Natural killer cell (primary cell): ENCODE data around the gene PRR16. TPM values are rescaled to one million over a fixed set of nuclear protein-coding genes. Genes with fewer than 3 reads are reported as not detected.

Source experiments
- ATAC-seq, 3 donors: fragments of 150-1000 bp in 2 of 3; fragments of 200-7000 bp in 1 of 3; cut with Tn5 transposase; 1 replicate in 1 of 3; 2 replicates in 2 of 3; pipeline ENCODE4 v1.10.0; 2021; ENCODE audit warnings: mild to moderate bottlenecking in 2 of 3, moderate library complexity in 2 of 3
- DNase-seq, 2 donors: peaks; one replicate each; pipeline versions ENCODE4 v3.0.0 to v3.0.0-alpha.2; 2013 to 2021; ENCODE audit warnings: mixed read lengths in 1 of 2
- H3K27ac ChIP-seq: one replicate; pipeline ENCODE4 v1.5.1; 2013; ENCODE audit warnings: mild to moderate bottlenecking, low read length
- H3K27me3 ChIP-seq: one replicate; pipeline ENCODE4 v1.6.1; 2013; ENCODE audit warnings: low read length; ENCODE audit not compliant: control insufficient read depth, insufficient read depth
- H3K36me3 ChIP-seq: one replicate; pipeline ENCODE4 v1.6.1; 2013; ENCODE audit warnings: low read length; ENCODE audit not compliant: control insufficient read depth, insufficient read depth
- H3K4me1 ChIP-seq: one replicate; pipeline ENCODE4 v1.6.1; 2013; ENCODE audit warnings: low read length; ENCODE audit not compliant: control insufficient read depth, insufficient read depth
- H3K4me3 ChIP-seq: one replicate; pipeline ENCODE4 v1.5.1; 2013; ENCODE audit warnings: low read length
- H3K9me3 ChIP-seq: one replicate; pipeline ENCODE4 v1.6.1; 2013; ENCODE audit warnings: low read length; ENCODE audit not compliant: control insufficient read depth, insufficient read depth
- H3K27ac Mint-ChIP-seq, 2 donors: one replicate each; pipeline ENCODE4 v1.8.0; 2022; ENCODE audit warnings: mild to moderate bottlenecking in 2 of 2, mixed read lengths in 2 of 2, moderate library complexity in 1 of 2
- H3K27me3 Mint-ChIP-seq, 2 donors: one replicate each; pipeline ENCODE4 v1.8.0; 2022; ENCODE audit warnings: low read depth in 2 of 2, mixed read lengths in 2 of 2
- H3K36me3 Mint-ChIP-seq: one replicate; pipeline ENCODE4 v1.8.0; 2022; ENCODE audit warnings: mixed read lengths
- H3K4me1 Mint-ChIP-seq, 2 donors: one replicate each; pipeline ENCODE4 v1.8.0; 2022; ENCODE audit warnings: mixed read lengths in 2 of 2
- H3K4me3 Mint-ChIP-seq: one replicate; pipeline ENCODE4 v1.8.0; 2022; ENCODE audit warnings: mild to moderate bottlenecking, moderate library complexity, mixed read lengths
- H3K9me3 Mint-ChIP-seq, 2 donors: one replicate each; pipeline ENCODE4 v1.8.0; 2022; ENCODE audit warnings: mixed read lengths in 2 of 2
- WGBS: methylation state at CpG from one replicate; pipeline ENCODE4 v1.1.7; 2013; ENCODE audit warnings: missing lambda C conversion rate; ENCODE audit not compliant: insufficient coverage; 5-methylcytosine and 5-hydroxymethylcytosine counted together
- intact Hi-C: fragments of 100-400 bp; cut with micrococcal nuclease; formaldehyde crosslinking; loops from one replicate; pipeline ENCODE4 v1.14.2; 2022
- total RNA-seq, 4 donors: library from RNA; stranded (reverse); fragments of 120-200 nt in 1 of 4; gene quantifications; one replicate each; pipeline versions ENCODE4 v1.2.3 to v1.2.4, GENCODE V29; 2013 to 2022
- TF ChIP-seq, protein P1 (sequence below): fragments of 200-600 bp; IDR thresholded peaks from one replicate; pipeline ENCODE4 v1.8.0; 2022; ENCODE audit warnings: antibody characterized with exemption

PRR16 gene
- total RNA-seq, 3 donors from 2014 or later (not counting 1 experiment from before 2014, with no cell fraction given) = not detected

DNA sequence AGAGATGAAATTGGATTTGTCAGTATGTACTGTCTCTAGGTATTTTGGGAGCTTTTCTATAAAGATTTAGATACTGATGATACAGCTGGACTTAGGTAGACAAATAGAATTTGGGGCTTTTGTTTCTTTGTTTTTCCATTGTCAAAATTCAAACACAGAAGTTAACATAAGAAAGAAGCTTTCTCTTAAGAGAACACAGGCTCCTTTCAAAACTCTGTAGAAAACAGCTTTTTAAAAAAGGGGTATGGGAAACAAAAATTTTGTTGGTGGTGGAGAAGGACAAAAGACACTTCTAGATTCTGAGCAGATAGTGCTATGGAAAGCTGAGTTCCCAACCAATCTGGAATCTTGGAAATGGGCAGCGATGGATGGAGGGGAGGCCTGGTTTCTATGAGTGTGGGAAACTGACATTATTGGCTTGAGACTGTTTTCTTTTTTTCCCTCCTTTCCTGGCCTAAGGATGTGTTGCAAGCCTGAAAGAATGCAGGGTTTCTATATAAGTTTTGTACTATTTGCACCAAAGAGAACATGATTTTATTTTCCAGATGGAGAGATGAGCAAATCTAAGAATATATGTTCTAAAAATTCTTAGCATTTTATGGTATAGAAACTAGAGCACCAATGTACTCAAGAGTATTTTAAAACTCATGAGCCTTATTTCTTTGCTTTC lies 240.0 kb downstream of the PRR16 start:
- Mint-ChIP-seq H3K9me3 (peaks cover 17 to 21% of the 10 kb centered on the region in 2 donors), H3K36me3 (peaks cover 10% of the 10 kb centered on the region), H3K4me3 (no peak overlapping the region), H3K4me1 (no peaks in the 10 kb centered on the region), H3K27ac (no peak overlapping the region), H3K27me3 (no peaks in the 10 kb centered on the region)
- Histone ChIP-seq H3K4me1 (no peaks in the 10 kb centered on the region), H3K27me3 (no peaks in the 10 kb centered on the region), H3K36me3 (no peaks in the 10 kb centered on the region), H3K9me3 (no peaks in the 10 kb centered on the region), H3K27ac (no peak overlapping the region), H3K4me3 (no peak overlapping the region)
- TF ChIP-seq, protein P1, sequence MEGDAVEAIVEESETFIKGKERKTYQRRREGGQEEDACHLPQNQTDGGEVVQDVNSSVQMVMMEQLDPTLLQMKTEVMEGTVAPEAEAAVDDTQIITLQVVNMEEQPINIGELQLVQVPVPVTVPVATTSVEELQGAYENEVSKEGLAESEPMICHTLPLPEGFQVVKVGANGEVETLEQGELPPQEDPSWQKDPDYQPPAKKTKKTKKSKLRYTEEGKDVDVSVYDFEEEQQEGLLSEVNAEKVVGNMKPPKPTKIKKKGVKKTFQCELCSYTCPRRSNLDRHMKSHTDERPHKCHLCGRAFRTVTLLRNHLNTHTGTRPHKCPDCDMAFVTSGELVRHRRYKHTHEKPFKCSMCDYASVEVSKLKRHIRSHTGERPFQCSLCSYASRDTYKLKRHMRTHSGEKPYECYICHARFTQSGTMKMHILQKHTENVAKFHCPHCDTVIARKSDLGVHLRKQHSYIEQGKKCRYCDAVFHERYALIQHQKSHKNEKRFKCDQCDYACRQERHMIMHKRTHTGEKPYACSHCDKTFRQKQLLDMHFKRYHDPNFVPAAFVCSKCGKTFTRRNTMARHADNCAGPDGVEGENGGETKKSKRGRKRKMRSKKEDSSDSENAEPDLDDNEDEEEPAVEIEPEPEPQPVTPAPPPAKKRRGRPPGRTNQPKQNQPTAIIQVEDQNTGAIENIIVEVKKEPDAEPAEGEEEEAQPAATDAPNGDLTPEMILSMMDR = no peak
- no peak for DNase-seq
- ATAC-seq = no peak
- intact Hi-C loops = no loop called here
- WGBS = 78% methylated on average over 1 of the region's 1 CpG

DNA sequence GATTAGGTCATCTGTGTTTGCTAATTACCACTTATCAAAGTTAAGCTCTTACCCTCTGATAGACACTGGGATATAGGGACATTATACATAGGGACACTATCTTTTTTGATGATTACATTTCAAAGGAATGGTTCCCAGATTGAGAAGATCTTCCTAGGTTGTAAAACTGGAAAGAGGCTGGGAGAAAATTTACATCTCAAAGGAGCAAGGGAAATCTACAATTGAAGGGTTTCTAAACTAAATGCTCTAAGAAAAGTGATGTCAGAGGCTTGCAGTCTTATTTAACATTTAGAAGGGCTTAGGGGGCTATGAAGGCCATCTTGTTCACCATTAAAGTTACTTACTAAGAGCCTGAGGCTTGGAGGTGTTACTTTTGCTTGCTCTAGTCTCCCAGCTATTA lies 242.8 kb downstream of the PRR16 start:
- H3K9me3 ChIP-seq = no peaks in the 10 kb centered on the region
- no peaks in the 10 kb centered on the region for H3K4me1 ChIP-seq
- intact Hi-C loops = no loop called here
- DNase-seq (no peak), ATAC-seq (no peak)
- H3K27ac Mint-ChIP-seq = no peak overlapping the region
- no peaks in the 10 kb centered on the region for H3K36me3 ChIP-seq
- H3K4me1 Mint-ChIP-seq = no peaks in the 10 kb centered on the region
- H3K9me3 Mint-ChIP-seq = peaks cover 2 to 6% of the 10 kb centered on the region in 2 donors
- H3K4me3 ChIP-seq = no peak overlapping the region
- TF ChIP-seq, protein P1 = no peak
- no peaks in the 10 kb centered on the region for H3K27me3 Mint-ChIP-seq
- no peaks in the 10 kb centered on the region for H3K27me3 ChIP-seq
- H3K27ac ChIP-seq = no peak overlapping the region
- H3K4me3 Mint-ChIP-seq = no peak overlapping the region
- peaks cover 8% of the 10 kb centered on the region for H3K36me3 Mint-ChIP-seq

DNA sequence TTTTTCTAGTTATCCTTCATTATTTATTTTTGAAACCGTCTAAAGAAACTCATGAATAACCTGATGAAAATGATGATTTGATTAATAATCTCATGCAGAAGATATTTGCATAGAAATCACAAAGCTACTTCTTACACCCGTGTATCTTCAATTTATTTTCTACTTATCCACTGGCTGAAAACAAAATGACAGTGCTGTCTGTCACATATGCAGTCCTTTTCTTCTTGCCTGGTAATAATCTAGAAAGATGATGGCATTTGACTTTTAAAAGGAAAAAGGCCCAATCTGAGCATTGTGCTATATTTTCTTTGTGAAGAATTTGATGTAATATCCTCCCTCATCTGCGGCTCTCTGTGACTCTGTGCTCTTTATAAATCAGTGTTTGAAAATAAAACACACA lies 253.3 kb downstream of the PRR16 start:
- no peaks in the 10 kb centered on the region for H3K27me3 Mint-ChIP-seq
- intact Hi-C loops = no loop called here
- Histone ChIP-seq H3K4me1 (no peaks in the 10 kb centered on the region), H3K36me3 (no peaks in the 10 kb centered on the region), H3K27me3 (no peaks in the 10 kb centered on the region), H3K9me3 (no peaks in the 10 kb centered on the region), H3K27ac (no peak overlapping the region), H3K4me3 (no peak overlapping the region)
- no peak overlapping the region for H3K4me3 Mint-ChIP-seq
- ATAC-seq = no peak
- H3K9me3 Mint-ChIP-seq = peaks cover 6 to 15% of the 10 kb centered on the region in 2 donors
- 100% methylated on average over 1 of the region's 3 CpGs for WGBS
- H3K27ac Mint-ChIP-seq = no peak overlapping the region
- H3K36me3 Mint-ChIP-seq = no peaks in the 10 kb centered on the region
- no peak for DNase-seq
- TF ChIP-seq, protein P1 = no peak
- no peaks in the 10 kb centered on the region for H3K4me1 Mint-ChIP-seq

DNA sequence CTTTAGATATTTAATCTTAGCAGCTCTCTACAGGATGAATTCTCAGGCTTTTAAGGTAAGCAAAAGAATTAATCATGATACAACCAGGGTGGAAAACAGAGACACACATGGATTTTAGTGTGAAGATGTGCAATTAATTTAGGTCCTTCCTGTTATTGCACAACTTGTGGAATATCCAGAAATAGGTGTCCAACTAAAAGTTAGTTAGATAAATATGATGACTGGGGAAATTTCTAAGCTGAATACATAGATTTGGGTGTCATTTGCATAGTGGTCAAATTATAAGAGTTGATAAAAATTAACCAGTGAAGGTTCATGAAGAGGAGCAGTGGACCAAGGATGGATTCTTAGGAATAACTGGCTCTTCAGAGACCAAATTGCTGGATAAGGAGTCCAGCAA lies 266.1 kb downstream of the PRR16 start:
- H3K27me3 Mint-ChIP-seq = no peaks in the 10 kb centered on the region
- no peaks in the 10 kb centered on the region for H3K36me3 ChIP-seq

More for the DNA sequence above, 266.1 kb downstream of the PRR16 start:
- Histone ChIP-seq H3K4me3 (no peak overlapping the region), H3K27me3 (no peaks in the 10 kb centered on the region), H3K27ac (no peak overlapping the region), H3K9me3 (no peaks in the 10 kb centered on the region), H3K4me1 (no peaks in the 10 kb centered on the region)
- intact Hi-C loops = no loop called here
- no peak overlapping the region for H3K4me3 Mint-ChIP-seq
- no peaks in the 10 kb centered on the region for H3K36me3 Mint-ChIP-seq
- H3K27ac Mint-ChIP-seq = no peak overlapping the region
- H3K9me3 Mint-ChIP-seq = peaks cover 3 to 8% of the 10 kb centered on the region in 2 donors
- TF ChIP-seq, protein P1 = no peak
- ATAC-seq = no peak
- no peaks in the 10 kb centered on the region for H3K4me1 Mint-ChIP-seq
- no peak for DNase-seq
